ENCODE measurements around the gene PRSS38.

Gene PRSS38

GRCh38 chr1:227886993-227887696, 71.7 kb downstream of the PRSS38 start:
- DNase-seq = no peak

- DNase-seq = no peak
Measured at GRCh38 chr1:227887697-227888403, 72.4 kb downstream of the PRSS38 start.

- DNase-seq = no peak
Measured at GRCh38 chr1:227888404-227889046, 73.0 kb downstream of the PRSS38 start.

- no peak for DNase-seq
Measured at GRCh38 chr1:227889047-227889862, 73.8 kb downstream of the PRSS38 start.

DNA sequence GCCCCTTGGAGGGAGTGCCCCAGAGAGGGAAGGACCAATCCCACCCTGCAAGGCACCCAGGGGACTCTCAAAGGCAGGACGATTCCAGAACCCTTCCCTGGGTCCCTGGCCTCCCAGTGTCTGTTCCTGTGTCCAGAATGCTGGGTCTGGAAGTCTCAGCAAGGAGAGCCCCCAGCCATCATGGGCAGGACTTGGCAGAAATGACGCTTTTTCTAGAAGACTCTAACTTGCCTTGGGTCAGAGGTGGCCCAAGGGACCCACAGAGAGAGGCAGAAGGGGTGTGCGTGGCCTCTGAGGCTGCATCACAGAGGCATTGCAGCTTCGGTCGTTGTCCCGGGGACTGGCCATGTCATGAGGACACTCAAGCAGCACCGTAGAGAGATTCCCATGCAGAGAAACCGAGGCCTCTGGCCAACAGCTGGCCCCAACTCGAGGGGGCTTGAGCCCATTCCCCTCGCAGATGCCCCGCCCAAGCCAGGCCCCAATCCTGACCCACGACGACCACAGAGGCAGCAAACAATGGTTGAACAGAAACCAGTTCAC, 74.5 kb downstream of the PRSS38 start:
- no peak for DNase-seq

DNA sequence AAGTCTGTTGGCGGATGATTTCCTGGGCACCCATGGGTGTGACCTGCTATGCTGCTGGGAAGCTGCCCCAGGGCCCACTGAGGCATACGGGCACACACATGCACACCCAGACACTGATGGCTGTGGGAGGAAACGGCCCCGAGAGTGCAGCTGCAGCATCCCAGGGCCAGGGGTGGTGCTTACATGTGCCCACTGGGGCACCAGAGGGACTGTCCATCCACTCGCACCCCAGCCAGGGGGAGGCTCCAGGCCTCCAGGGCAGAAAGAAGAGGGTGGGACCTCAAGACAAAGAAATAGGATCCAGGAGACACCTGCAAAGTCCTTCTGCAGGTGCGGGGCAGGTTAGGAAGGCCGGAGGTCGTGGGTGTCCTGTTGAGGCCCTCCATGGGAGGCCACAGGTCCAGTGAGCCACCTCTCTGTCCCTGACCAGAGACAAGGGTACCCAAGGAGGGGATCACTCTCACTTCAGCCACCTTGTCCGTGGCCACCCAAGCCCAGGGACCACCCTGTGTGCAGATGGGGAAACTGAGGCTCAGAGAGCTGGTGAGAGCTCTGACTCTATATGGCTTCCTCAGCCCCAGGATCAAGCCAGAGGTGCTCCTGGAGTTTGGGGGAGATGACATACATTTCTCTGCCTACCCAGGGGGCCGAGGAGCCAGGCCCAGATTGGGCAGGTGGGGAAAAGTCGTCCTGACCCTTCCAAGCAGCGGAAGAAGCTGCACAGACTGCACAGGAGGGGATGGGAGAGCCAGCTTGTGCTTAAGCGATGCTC, 75.2 kb downstream of the PRSS38 start:
- DNase-seq = no peak

GRCh38 chr1:227891223-227891954, 75.9 kb downstream of the PRSS38 start:
- DNase-seq = no peak

- DNase-seq = no peak
Measured at GRCh38 chr1:227891955-227892488, 76.5 kb downstream of the PRSS38 start.

DNA sequence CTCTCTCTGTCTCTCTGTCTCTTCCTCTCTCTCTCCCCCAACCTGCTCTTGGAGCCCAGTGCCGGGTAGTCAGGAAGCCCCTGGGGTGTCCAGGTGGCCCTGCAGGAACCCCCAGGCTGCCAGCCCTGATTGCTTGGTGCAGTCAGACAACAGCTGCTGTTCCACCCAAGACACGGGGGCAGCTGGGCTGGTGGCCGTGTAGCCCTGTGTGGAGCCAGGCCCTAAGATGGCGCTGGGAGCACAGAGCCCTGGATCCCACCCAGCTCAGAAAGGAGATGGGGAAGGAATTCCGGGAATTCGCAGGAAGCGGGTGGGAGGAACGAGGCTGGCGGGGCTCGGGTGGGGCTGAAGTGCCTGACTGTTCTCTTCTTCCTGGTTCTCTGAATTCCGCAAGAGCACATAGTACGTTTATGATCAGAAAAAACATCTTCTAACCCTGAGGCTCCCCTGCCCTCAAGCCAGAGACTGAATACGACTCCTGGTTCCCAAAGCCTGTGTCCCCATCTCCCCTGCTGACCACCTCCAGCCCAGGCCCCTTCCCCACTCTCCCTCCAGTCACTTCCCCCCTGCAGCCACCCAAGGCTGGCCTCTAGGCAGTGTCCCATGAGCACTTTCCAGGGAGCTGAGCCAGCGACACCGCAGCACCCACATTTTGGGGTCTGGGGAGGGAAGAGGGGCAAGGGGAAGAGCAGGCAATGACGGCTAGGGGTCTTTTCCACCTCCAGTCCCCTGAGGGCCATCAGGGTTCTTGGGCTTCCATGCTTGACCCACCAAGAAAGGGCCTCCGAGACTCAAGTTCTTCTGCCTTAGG, 77.2 kb downstream of the PRSS38 start:
- no peak for DNase-seq

- DNase-seq = no peak
Measured at GRCh38 chr1:227893300-227893948, 77.9 kb downstream of the PRSS38 start.

- no peak for DNase-seq
Measured at GRCh38 chr1:227893949-227894721, 78.7 kb downstream of the PRSS38 start.

DNA sequence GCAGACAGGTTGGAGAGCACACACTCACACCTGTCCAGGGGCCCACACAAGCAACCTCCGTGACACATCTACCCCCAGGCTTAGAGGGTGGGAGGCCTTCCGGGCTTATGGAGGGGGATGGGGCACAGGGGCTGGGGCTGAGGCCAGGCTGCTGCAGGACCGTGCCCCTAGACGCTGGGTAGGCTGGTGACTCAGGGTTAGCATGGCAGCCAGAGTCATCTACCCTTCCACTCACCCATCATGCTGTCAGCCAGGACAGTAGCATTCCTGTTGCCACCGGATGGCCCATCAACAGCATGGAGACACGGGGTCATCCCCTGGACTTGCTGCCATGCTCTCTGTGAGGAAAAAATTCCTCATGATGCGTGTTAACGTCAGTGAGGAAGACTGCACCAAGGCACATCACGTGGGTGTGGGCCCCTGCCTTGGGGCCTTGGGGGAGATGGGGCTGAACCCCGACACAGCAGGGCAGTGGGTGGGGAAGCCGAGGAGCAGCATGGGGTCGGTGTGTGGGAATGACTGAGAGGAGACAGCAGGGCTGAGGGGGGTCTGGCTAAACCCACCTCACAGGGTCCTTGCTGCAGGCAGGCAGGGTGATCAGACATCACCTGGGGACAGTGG, 79.5 kb downstream of the PRSS38 start:
- no peak for DNase-seq
